Liver (tissue), 9 donors: Measurements from ENCODE around the gene DHX32. TPM values are rescaled to one million over a fixed set of nuclear protein-coding genes. Genes with fewer than 3 reads are reported as not detected.

Experiments
- DNase-seq: peaks from one replicate; pipeline ENCODE4 v3.0.0-alpha.2; 2017; ENCODE audit warnings: low spot score
- H3K27ac ChIP-seq, 2 donors: one replicate each; pipeline ENCODE4 v1.7.0; 2013; ENCODE audit warnings: inconsistent platforms in 2 of 2, low read length in 2 of 2, control low read depth in 1 of 2, low read depth in 1 of 2, mild to moderate bottlenecking in 1 of 2
- H3K27me3 ChIP-seq, 4 donors: one replicate each; pipeline versions ENCODE4 v1.6.1 to v1.7.0; 2013; ENCODE audit warnings: low read length in 3 of 4, inconsistent platforms in 1 of 4, mild to moderate bottlenecking in 1 of 4, moderate library complexity in 1 of 4; ENCODE audit not compliant: control insufficient read depth in 4 of 4, insufficient read depth in 4 of 4
- H3K36me3 ChIP-seq, 4 donors: one replicate each; pipeline versions ENCODE4 v1.6.1 to v1.7.0; 2013; ENCODE audit warnings: low read length in 3 of 4, mild to moderate bottlenecking in 3 of 4, low read depth in 1 of 4, moderate library complexity in 1 of 4; ENCODE audit not compliant: control insufficient read depth in 4 of 4, insufficient read depth in 3 of 4
- H3K4me1 ChIP-seq, 4 donors: one replicate each; pipeline versions ENCODE4 v1.6.1 to v1.7.0; 2013; ENCODE audit warnings: low read length in 3 of 4, mild to moderate bottlenecking in 3 of 4, moderate library complexity in 1 of 4; ENCODE audit not compliant: control insufficient read depth in 4 of 4, insufficient read depth in 4 of 4
- H3K4me3 ChIP-seq, 3 donors: one replicate each; pipeline versions ENCODE4 v1.6.1 to v1.7.0; 2013; ENCODE audit warnings: low read length in 3 of 3, control low read depth in 1 of 3, low read depth in 1 of 3, mild to moderate bottlenecking in 1 of 3
- H3K9ac ChIP-seq, 2 donors: one replicate each; pipeline ENCODE4 v1.7.0; 2013; ENCODE audit warnings: low read length in 2 of 2, mild to moderate bottlenecking in 2 of 2, moderate library complexity in 2 of 2, control low read depth in 1 of 2, low read depth in 1 of 2
- H3K9me3 ChIP-seq, 4 donors: one replicate each; pipeline versions ENCODE4 v1.6.1 to v1.7.0; 2013; ENCODE audit warnings: low read length in 3 of 4; ENCODE audit not compliant: control insufficient read depth in 4 of 4
- ATF3 ChIP-seq: IDR thresholded peaks from 2 replicates; pipeline ENCODE4 v1.6.1; 2016; ENCODE audit warnings: antibody characterized with exemption
- CTCF ChIP-seq: fragments of 150-350 bp; IDR thresholded peaks from 2 replicates; pipeline ENCODE4 v1.5.1; 2017; ENCODE audit warnings: improper control_type of control experiment, low read depth, low read length; ENCODE audit not compliant: missing input control
- EGR1 ChIP-seq, 2 donors: IDR thresholded peaks; 2 replicates each; pipeline ENCODE4 v1.6.1; 2016 to 2018; ENCODE audit warnings: antibody characterized with exemption in 2 of 2, low read depth in 2 of 2
- FOXA1 ChIP-seq: IDR thresholded peaks from 2 replicates; pipeline ENCODE4 v1.6.1; 2016; ENCODE audit warnings: antibody characterized with exemption
- FOXA2 ChIP-seq: IDR thresholded peaks from 2 replicates; pipeline ENCODE4 v1.6.1; 2016; ENCODE audit warnings: antibody characterized with exemption
- GABPA ChIP-seq, 2 donors: IDR thresholded peaks in 1 of 2; conservative IDR thresholded peaks in 1 of 2; 2 replicates each; pipeline ENCODE4 v1.6.1; 2016; ENCODE audit warnings: antibody characterized with exemption in 2 of 2, mild to moderate bottlenecking in 1 of 2, moderate library complexity in 1 of 2
- HNF4A ChIP-seq, 2 donors: conservative IDR thresholded peaks; 2 replicates each; pipeline ENCODE4 v1.6.1; 2016; ENCODE audit warnings: antibody characterized with exemption in 2 of 2, mild to moderate bottlenecking in 2 of 2
- HNF4G ChIP-seq: IDR thresholded peaks from 2 replicates; pipeline ENCODE4 v1.6.1; 2016; ENCODE audit warnings: antibody characterized with exemption
- JUND ChIP-seq, 2 donors: IDR thresholded peaks; 2 replicates each; pipeline ENCODE4 v1.6.1; 2016; ENCODE audit warnings: antibody characterized with exemption in 2 of 2
- MAX ChIP-seq: IDR thresholded peaks from 2 replicates; pipeline ENCODE4 v1.6.1; 2016; ENCODE audit warnings: antibody characterized with exemption
- NR2F2 ChIP-seq: IDR thresholded peaks from 2 replicates; pipeline ENCODE4 v1.6.1; 2016; ENCODE audit warnings: antibody characterized with exemption
- RAD21 ChIP-seq, 2 donors: IDR thresholded peaks; 2 replicates each; pipeline ENCODE4 v1.6.1; 2016; ENCODE audit warnings: antibody characterized with exemption in 2 of 2, mild to moderate bottlenecking in 2 of 2
- REST ChIP-seq: IDR thresholded peaks from 2 replicates; pipeline ENCODE4 v1.6.1; 2016; ENCODE audit warnings: antibody characterized with exemption, mild to moderate bottlenecking
- RXRA ChIP-seq, 2 donors: IDR thresholded peaks; 2 replicates each; pipeline ENCODE4 v1.6.1; 2017 to 2018; ENCODE audit warnings: antibody characterized with exemption in 2 of 2, mild to moderate bottlenecking in 1 of 2
- SP1 ChIP-seq: IDR thresholded peaks from 2 replicates; pipeline ENCODE4 v1.6.1; 2018; ENCODE audit warnings: antibody characterized with exemption, mild to moderate bottlenecking
- ZBTB33 ChIP-seq: IDR thresholded peaks from 2 replicates; pipeline ENCODE4 v1.6.1; 2016; ENCODE audit warnings: antibody characterized with exemption
- WGBS: extraction: QIAGEN DNeasy Blood & Tissue Kit; methylation state at CpG from one replicate; pipeline ENCODE4 v1.1.7; 2013; 5-methylcytosine and 5-hydroxymethylcytosine counted together
- polyA plus RNA-seq, 2 donors: library from polyadenylated mRNA; stranded (reverse) in 1 of 2; unstranded in 1 of 2; fragments of 200-250 nt in 1 of 2; fragments of >200 nt in 1 of 2; fragmentation: Nextera tagmentation in 1 of 2; extraction: Ambion mirVana in 1 of 2; gene quantifications; one replicate each; pipeline versions ENCODE4 v1.2.1 to v1.2.3, GENCODE V29; 2013 to 2015
- total RNA-seq, 2 donors: library from RNA; depleted of rRNA; stranded (reverse); fragments of >200 nt; gene quantifications; one replicate each; pipeline ENCODE4 v1.2.3, GENCODE V29; 2014
- donor health status: healthy.
- donor health status: healthy.
- donor health status: healthy.
- donor health status: healthy.
- donor health status: healthy.

Gene DHX32
- total and polyA plus RNA-seq, 4 donors, result 8.3 to 20.2 (median 10.2) TPM

GRCh38 chr10:125845617-125846016 is 35.5 kb downstream of the DHX32 start:
- H3K4me3 ChIP-seq, result no peak overlapping the region
- DNase-seq, result no peak
- H3K27ac ChIP-seq, result no peak overlapping the region
- H3K9me3 ChIP-seq, result no peaks in the 10 kb centered on the region
- no peaks in the 10 kb centered on the region for H3K27me3 ChIP-seq
- 97% methylated on average over 11 of the region's 11 CpGs for WGBS
- TF ChIP-seq EGR1 (IDR thresholded peaks at IDR 0.05; ENCODE audit: low read depth in 2 of 2) (no peak), ATF3 (no peak), JUND (IDR thresholded peaks at IDR 0.05) (no peak), ZBTB33 (no peak), REST (no peak), RAD21 (IDR thresholded peaks at IDR 0.05) (no peak), FOXA1 (no peak), HNF4A (conservative IDR thresholded peaks at IDR 0.05) (no peak), CTCF (no peak), GABPA (IDR thresholded peaks at IDR 0.05 in 1 of 2, conservative IDR thresholded peaks at IDR 0.05 in 1 of 2) (no peak), FOXA2 (no peak), NR2F2 (no peak), HNF4G (no peak)
- peaks cover 7 to 31% (median 23%) of the 10 kb centered on the region in 4 donors for H3K4me1 ChIP-seq
- H3K9ac ChIP-seq, result no peak overlapping the region
- peaks cover under 1 to 17% (median 6%) of the 10 kb centered on the region in 4 donors for H3K36me3 ChIP-seq

GRCh38 chr10:125844751-125845221 is 36.3 kb downstream of the DHX32 start:
- Histone ChIP-seq H3K27ac (no peak overlapping the region), H3K36me3 (peaks cover 3 to 23% (median 11%) of the 10 kb centered on the region in 4 donors)
- 48% methylated on average over 7 of the region's 7 CpGs for WGBS

More at GRCh38 chr10:125844751-125845221, 36.3 kb downstream of the DHX32 start:
- no peaks in the 10 kb centered on the region for H3K27me3 ChIP-seq
- no peak overlapping the region for H3K9ac ChIP-seq
- DNase-seq, result no peak
- no peak for TF ChIP-seq ZBTB33
- peak; percentile 38 to 60 for TF ChIP-seq HNF4A (conservative IDR thresholded peaks at IDR 0.05)
- TF ChIP-seq MAX, result no peak
- TF ChIP-seq SP1, result peak; percentile 31
- TF ChIP-seq RXRA (IDR thresholded peaks at IDR 0.05), result peak; percentile 65 to 71
- TF ChIP-seq CTCF, result no peak
- TF ChIP-seq RAD21 (IDR thresholded peaks at IDR 0.05), result no peak
- H3K4me3 ChIP-seq, result no peak overlapping the region
- peaks cover 7 to 31% (median 23%) of the 10 kb centered on the region in 4 donors for H3K4me1 ChIP-seq
- H3K9me3 ChIP-seq, result no peaks in the 10 kb centered on the region
